ENCODE measurements around the gene RASA2. TPM values are rescaled to one million over a fixed set of nuclear protein-coding genes. Genes with fewer than 3 reads are reported as not detected.

The RASA2 gene, protein sequence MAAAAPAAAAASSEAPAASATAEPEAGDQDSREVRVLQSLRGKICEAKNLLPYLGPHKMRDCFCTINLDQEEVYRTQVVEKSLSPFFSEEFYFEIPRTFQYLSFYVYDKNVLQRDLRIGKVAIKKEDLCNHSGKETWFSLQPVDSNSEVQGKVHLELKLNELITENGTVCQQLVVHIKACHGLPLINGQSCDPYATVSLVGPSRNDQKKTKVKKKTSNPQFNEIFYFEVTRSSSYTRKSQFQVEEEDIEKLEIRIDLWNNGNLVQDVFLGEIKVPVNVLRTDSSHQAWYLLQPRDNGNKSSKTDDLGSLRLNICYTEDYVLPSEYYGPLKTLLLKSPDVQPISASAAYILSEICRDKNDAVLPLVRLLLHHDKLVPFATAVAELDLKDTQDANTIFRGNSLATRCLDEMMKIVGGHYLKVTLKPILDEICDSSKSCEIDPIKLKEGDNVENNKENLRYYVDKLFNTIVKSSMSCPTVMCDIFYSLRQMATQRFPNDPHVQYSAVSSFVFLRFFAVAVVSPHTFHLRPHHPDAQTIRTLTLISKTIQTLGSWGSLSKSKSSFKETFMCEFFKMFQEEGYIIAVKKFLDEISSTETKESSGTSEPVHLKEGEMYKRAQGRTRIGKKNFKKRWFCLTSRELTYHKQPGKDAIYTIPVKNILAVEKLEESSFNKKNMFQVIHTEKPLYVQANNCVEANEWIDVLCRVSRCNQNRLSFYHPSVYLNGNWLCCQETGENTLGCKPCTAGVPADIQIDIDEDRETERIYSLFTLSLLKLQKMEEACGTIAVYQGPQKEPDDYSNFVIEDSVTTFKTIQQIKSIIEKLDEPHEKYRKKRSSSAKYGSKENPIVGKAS
- total RNA-seq = 10 to 100 TPM in 4 of 5 donors, 1 to 10 TPM in 1; 6.2 to 32.1 (median 21.7) TPM
- 1 to 10 TPM; 2.6 to 3.8 (median 3.4) TPM for polyA plus RNA-seq
- long read RNA-seq, donor 1 = 0 reads
- long read RNA-seq, donor 2 = 0 reads
- long read RNA-seq, donor 3 = 0 reads
- long read RNA-seq, donor 4 = 0 reads
- long read RNA-seq, donor 5 = 0 reads
- long read RNA-seq, donor 6 = 0 reads
- long read RNA-seq, donor 7 = 0 reads
- long read RNA-seq, donor 8 = 0 reads
- long read RNA-seq, donor 9 = 0 reads
- long read RNA-seq, donor 10 = 0 reads

DNA sequence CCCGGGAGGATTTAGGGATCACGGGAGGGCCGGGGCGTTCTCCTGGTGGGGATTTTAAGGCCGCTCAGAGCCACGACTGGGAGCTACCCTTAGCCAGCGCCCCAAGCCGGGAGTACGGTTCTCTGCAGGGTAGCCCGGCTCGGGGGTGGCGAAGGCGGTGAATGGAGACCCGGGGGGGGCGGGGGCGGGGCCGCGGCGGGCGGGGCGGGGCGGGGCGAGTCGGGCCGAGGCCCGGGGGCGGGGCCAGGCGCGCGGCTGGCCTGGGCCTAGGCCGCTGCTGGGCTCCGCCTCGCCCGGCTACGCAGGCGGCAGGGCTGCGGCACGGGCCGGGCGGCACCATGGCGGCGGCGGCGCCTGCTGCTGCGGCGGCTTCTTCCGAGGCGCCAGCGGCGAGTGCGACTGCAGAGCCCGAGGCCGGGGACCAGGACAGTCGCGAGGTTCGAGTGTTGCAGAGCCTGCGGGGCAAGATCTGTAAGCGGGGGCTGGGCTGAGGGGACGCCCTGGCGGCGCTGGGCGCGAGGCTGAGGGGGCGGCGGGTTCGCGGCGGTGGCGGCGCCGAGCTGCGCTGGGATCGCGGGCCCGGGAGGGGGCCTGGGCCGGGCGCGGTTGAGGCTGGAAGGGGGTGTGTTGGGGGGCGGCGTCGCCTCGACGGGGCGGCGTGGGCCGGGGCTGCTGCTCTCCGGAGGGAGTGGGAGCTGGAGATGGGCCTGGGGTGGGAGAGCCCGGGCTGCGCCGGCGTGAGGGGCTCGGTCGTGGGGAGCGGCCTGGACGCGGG lies at the start of gene RASA2:
TSS of gene RASA2 (plus strand) at position 282 of the 775 bp plus-strand sequence. CDS start at position 339, 57 bp downstream.
- TF ChIP-seq, protein P1, sequence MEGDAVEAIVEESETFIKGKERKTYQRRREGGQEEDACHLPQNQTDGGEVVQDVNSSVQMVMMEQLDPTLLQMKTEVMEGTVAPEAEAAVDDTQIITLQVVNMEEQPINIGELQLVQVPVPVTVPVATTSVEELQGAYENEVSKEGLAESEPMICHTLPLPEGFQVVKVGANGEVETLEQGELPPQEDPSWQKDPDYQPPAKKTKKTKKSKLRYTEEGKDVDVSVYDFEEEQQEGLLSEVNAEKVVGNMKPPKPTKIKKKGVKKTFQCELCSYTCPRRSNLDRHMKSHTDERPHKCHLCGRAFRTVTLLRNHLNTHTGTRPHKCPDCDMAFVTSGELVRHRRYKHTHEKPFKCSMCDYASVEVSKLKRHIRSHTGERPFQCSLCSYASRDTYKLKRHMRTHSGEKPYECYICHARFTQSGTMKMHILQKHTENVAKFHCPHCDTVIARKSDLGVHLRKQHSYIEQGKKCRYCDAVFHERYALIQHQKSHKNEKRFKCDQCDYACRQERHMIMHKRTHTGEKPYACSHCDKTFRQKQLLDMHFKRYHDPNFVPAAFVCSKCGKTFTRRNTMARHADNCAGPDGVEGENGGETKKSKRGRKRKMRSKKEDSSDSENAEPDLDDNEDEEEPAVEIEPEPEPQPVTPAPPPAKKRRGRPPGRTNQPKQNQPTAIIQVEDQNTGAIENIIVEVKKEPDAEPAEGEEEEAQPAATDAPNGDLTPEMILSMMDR (IDR thresholded peaks at IDR 0.05) = no peak
- TF ChIP-seq POLR2AphosphoS5 (IDR thresholded peaks at IDR 0.05) = peak in 2 of 3 donors; percentile 73 to 87
- Histone ChIP-seq H3K27me3 (no peaks in the 10 kb centered on the region), H3K4me3 (peak within 1 kb of the TSS; percentile 75 to 95 (median 89)), H3K27ac (peak within 1 kb of the TSS; percentile 95 to 100 (median 98)), H3K9me3 (no peaks in the 10 kb centered on the region), H3K36me3 (no peaks in the 10 kb centered on the region), H3K4me1 (peaks cover 13 to 59% (median 28%) of the 10 kb centered on the region in 4 donors)
- intact Hi-C loops (cut with DNase I; ENCODE audit: low total_unique reads) = no loop called here
- DNase-seq = peak; percentile 73 to 92
- WGBS, 5 donors = 0 to 3% (median 1%) methylated on average over 8 to 96 of the region's 96 CpGs

DNA sequence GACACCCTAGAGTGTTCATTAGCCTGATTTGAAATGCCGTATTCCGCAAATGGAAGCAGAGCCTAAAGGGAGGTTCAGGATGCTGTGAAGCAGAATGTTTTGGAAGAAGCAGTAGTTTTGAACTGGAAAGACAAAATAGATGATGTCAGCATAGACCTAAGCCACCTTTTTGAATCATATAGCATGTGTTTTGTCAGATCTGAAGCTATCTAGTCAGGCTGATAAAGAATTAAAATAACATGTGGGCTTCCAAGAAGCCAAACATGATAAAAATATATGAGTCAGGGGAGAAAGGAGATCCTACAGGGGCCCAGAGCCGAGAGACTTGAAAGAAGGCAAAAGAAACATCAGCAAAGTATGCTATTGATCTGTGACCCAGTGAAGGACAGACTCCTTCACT lies 47.2 kb upstream of the RASA2 start:
- Histone ChIP-seq H3K27ac (peak overlapping the region; percentile 4 to 83 (median 63)), H3K9me3 (no peaks in the 10 kb centered on the region), H3K4me1 (peaks cover 20 to 93% (median 65%) of the 10 kb centered on the region in 4 donors), H3K4me3 (no peak overlapping the region), H3K27me3 (no peaks in the 10 kb centered on the region), H3K36me3 (peaks cover 32 to 42% (median 37%) of the 10 kb centered on the region in 4 donors)
- intact Hi-C loops (cut with DNase I; ENCODE audit: low total_unique reads) = no loop called here
- 72 to 79% (median 76%) methylated on average over 3 of the region's 3 CpGs for WGBS, 5 donors
- no peak for TF ChIP-seq EP300 (IDR thresholded peaks at IDR 0.05)
- TF ChIP-seq, protein P1 (IDR thresholded peaks at IDR 0.05) = no peak
- TF ChIP-seq POLR2AphosphoS5 (IDR thresholded peaks at IDR 0.05) = no peak
- no peak for TF ChIP-seq POLR2A (IDR thresholded peaks at IDR 0.05)
- DNase-seq = no peak

DNA sequence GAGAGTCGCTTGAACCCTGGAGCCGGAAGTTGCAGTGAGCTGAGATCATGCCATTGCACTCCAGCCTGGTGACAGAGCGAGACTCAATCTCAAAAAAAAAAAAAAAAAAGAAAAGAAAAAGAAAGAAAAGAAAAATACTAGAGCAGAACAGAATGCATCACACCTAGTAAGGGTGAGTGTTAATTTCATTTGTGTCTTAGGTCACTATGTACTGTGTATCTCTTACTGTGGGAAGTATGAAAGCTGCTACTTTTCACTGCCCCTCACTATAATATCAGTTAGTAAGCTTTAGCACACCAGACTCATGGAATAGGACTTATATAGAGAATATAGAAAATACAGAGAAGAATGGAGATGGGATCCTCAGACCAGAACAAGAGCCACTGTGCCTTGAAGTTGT lies 45.9 kb upstream of the RASA2 start:
- peak overlapping the region in 4 of 5 donors; percentile 63 to 83 (median 72) for H3K27ac ChIP-seq
- no peaks in the 10 kb centered on the region for H3K27me3 ChIP-seq
- peaks cover 19 to 92% (median 60%) of the 10 kb centered on the region in 4 donors for H3K4me1 ChIP-seq
- H3K36me3 ChIP-seq = peaks cover 44 to 53% (median 50%) of the 10 kb centered on the region in 4 donors
- DNase-seq = no peak
- H3K4me3 ChIP-seq = no peak overlapping the region
- intact Hi-C loops (cut with DNase I; ENCODE audit: low total_unique reads) = no loop called here
- TF ChIP-seq EP300 (IDR thresholded peaks at IDR 0.05) (no peak), POLR2AphosphoS5 (IDR thresholded peaks at IDR 0.05) (no peak), POLR2A (IDR thresholded peaks at IDR 0.05) (no peak)
- TF ChIP-seq, protein P1 (IDR thresholded peaks at IDR 0.05) = no peak
- H3K9me3 ChIP-seq = no peaks in the 10 kb centered on the region
- WGBS, 5 donors = 92 to 100% (median 97%) methylated on average over 3 of the region's 3 CpGs

Measured in stomach (tissue), 19 donors.